HG03354 (cell line): ENCODE measurements around the gene MYH7.

Experiments
- ATAC-seq: cut with Tn5 transposase; IDR thresholded peaks from one replicate; pipeline ENCODE4 v1.9.1; 2021; ENCODE audit warnings: mild to moderate bottlenecking; ENCODE audit not compliant: unreplicated experiment, poor library complexity, severe bottlenecking

The MYH7 gene

GRCh38 chr14:23450379-23450778, 14.9 kb upstream of the MYH7 start:
- no peak for ATAC-seq

GRCh38 chr14:23449314-23449713, 13.9 kb upstream of the MYH7 start:
- no peak for ATAC-seq

- ATAC-seq = no peak
Observed at GRCh38 chr14:23447361-23448350, 12.2 kb upstream of the MYH7 start.

GRCh38 chr14:23446291-23446851, 10.9 kb upstream of the MYH7 start:
- ATAC-seq = no peak

- no peak for ATAC-seq
Observed at GRCh38 chr14:23445773-23446172, 10.3 kb upstream of the MYH7 start.

- ATAC-seq = no peak
Observed at GRCh38 chr14:23444314-23444713, 8.9 kb upstream of the MYH7 start.

- ATAC-seq = no peak
Observed at GRCh38 chr14:23443881-23444280, 8.4 kb upstream of the MYH7 start.

- no peak for ATAC-seq
Observed at GRCh38 chr14:23443411-23443812, 8.0 kb upstream of the MYH7 start.

GRCh38 chr14:23442721-23443356, 7.4 kb upstream of the MYH7 start:
- ATAC-seq = no peak

- ATAC-seq = no peak
Observed at GRCh38 chr14:23441076-23441475, 5.6 kb upstream of the MYH7 start.

- ATAC-seq = no peak
Observed at GRCh38 chr14:23439107-23439835, 3.8 kb upstream of the MYH7 start.

GRCh38 chr14:23438101-23438971, 2.9 kb upstream of the MYH7 start:
- no peak for ATAC-seq

GRCh38 chr14:23437133-23438100, 2.0 kb upstream of the MYH7 start:
- ATAC-seq = no peak

- ATAC-seq = no peak
Observed at GRCh38 chr14:23436327-23437132, 1.1 kb upstream of the MYH7 start.

GRCh38 chr14:23434488-23435222, 805 bp downstream of the MYH7 start:
- ATAC-seq = no peak

GRCh38 chr14:23433457-23433856, 2.0 kb downstream of the MYH7 start:
- no peak for ATAC-seq

GRCh38 chr14:23432946-23433345, 2.5 kb downstream of the MYH7 start:
- no peak for ATAC-seq
